ENCODE data around the gene MITF. TPM values are rescaled to one million over a fixed set of nuclear protein-coding genes. Genes with fewer than 3 reads are reported as not detected.

MITF gene
- total RNA-seq, 1 experiment from 2014 or later, result 40.3 TPM

DNA sequence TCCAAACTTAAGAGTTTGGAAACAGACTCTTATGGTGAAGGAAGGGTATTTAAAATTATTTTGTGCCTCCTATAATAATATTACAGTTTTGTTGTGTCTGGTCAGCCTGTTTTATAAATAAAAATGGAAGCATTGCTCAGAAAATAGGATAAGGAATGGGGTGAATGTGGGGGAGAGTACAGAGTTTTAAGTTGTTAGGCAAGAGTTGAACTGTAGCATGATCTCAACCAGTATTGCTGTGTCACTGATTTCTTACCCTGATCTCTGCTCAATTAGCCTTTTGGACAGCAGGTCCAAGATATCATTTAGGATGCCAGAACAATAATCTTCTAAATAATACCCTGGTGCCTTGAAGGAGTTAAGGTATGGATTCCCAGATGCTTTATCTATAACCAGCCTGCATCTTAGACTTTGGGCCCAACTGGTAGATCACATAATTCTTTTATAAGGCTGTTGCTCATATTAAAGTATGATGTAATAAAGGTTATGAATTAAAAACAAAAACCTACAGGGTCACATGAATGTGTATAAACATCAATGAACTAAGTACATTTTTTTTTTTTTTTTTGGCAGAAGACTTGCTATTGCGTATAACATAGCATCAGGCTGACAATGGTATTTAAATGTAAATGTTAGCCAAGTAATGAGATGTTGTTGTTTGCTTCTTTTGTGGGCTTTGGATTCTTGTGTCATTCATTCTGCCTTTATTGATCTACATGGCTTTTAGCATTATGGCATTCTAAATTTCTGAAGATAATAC lies 70.0 kb downstream of the MITF start:
- BruUV-seq (replicated peaks), result no TSS peak
- Mint-ChIP-seq H3K27me3 (ENCODE audit: unreplicated experiment) (no peaks in the 10 kb centered on the region), H3K4me1 (ENCODE audit: low read depth, unreplicated experiment) (peaks cover 11% of the 10 kb centered on the region), H3K36me3 (ENCODE audit: insufficient read depth, unreplicated experiment) (no peaks in the 10 kb centered on the region), H3K27ac (ENCODE audit: unreplicated experiment) (no peak overlapping the region), H3K9me3 (ENCODE audit: low read depth, unreplicated experiment) (no peaks in the 10 kb centered on the region), H3K4me3 (ENCODE audit: low read depth, unreplicated experiment) (no peak overlapping the region)
- CTCF ChIA-PET, result interaction anchor here (0.6 kb wide), 1 partner anchor 67 kb away, joined by 4 read pairs; no protein-coding TSS in a partner anchor
- DNase-seq, result no peak
- TF ChIP-seq, protein P1, sequence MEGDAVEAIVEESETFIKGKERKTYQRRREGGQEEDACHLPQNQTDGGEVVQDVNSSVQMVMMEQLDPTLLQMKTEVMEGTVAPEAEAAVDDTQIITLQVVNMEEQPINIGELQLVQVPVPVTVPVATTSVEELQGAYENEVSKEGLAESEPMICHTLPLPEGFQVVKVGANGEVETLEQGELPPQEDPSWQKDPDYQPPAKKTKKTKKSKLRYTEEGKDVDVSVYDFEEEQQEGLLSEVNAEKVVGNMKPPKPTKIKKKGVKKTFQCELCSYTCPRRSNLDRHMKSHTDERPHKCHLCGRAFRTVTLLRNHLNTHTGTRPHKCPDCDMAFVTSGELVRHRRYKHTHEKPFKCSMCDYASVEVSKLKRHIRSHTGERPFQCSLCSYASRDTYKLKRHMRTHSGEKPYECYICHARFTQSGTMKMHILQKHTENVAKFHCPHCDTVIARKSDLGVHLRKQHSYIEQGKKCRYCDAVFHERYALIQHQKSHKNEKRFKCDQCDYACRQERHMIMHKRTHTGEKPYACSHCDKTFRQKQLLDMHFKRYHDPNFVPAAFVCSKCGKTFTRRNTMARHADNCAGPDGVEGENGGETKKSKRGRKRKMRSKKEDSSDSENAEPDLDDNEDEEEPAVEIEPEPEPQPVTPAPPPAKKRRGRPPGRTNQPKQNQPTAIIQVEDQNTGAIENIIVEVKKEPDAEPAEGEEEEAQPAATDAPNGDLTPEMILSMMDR (IDR thresholded peaks at IDR 0.05; ENCODE audit: unreplicated experiment), result no peak
- intact Hi-C loops (cut with micrococcal nuclease; ENCODE audit: unreplicated experiment), result no loop called here

- intact Hi-C loops (cut with micrococcal nuclease; ENCODE audit: unreplicated experiment), result no loop called here
- BruUV-seq (replicated peaks), result no TSS peak
- no peaks in the 10 kb centered on the region for H3K36me3 Mint-ChIP-seq (ENCODE audit: insufficient read depth, unreplicated experiment)
- no peaks in the 10 kb centered on the region for H3K27me3 Mint-ChIP-seq (ENCODE audit: unreplicated experiment)
- TF ChIP-seq, protein P1 (IDR thresholded peaks at IDR 0.05; ENCODE audit: unreplicated experiment), result no peak
- H3K9me3 Mint-ChIP-seq (ENCODE audit: low read depth, unreplicated experiment), result no peaks in the 10 kb centered on the region
- CTCF ChIA-PET, result interaction anchor here (0.6 to 0.9 kb wide), 2 partner anchors 44 to 909 kb away, joined by 5 to 7 read pairs; no protein-coding TSS in a partner anchor
- no peak overlapping the region for H3K27ac Mint-ChIP-seq (ENCODE audit: unreplicated experiment)
- no peak for DNase-seq
- H3K4me3 Mint-ChIP-seq (ENCODE audit: low read depth, unreplicated experiment), result no peak overlapping the region
- peaks cover 11% of the 10 kb centered on the region for H3K4me1 Mint-ChIP-seq (ENCODE audit: low read depth, unreplicated experiment)
Observed at GRCh38 chr3:69811452-69812401, 72.5 kb downstream of the MITF start.

DNA sequence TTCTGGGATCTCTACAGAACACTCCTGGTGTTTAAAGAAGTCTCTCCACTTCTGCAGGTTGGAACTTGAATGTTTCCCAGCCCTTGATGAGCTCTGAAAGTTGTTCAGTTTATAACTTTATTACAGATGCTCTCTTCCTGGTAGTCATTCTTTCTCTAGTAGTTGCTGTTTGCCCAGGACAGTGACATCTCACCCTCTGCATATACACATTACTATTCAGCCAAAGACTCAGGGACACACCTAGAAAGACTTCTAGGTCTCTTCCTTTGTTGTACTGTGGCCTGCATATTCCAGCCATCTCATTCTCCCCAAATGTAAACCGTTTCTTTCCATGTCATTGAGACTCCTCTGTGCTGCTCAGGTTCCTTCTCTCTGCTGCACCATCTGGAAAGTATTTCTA lies 76.7 kb downstream of the MITF start:
- no peak overlapping the region for H3K27ac Mint-ChIP-seq (ENCODE audit: unreplicated experiment)
- no TSS peak for BruUV-seq (replicated peaks)
- TF ChIP-seq, protein P1 (IDR thresholded peaks at IDR 0.05; ENCODE audit: unreplicated experiment), result no peak
- DNase-seq, result no peak
- H3K4me3 Mint-ChIP-seq (ENCODE audit: low read depth, unreplicated experiment), result no peak overlapping the region
- no peaks in the 10 kb centered on the region for H3K27me3 Mint-ChIP-seq (ENCODE audit: unreplicated experiment)
- intact Hi-C loops (cut with micrococcal nuclease; ENCODE audit: unreplicated experiment), result no loop called here
- no peaks in the 10 kb centered on the region for H3K9me3 Mint-ChIP-seq (ENCODE audit: low read depth, unreplicated experiment)
- CTCF ChIA-PET, result no interaction called here
- H3K36me3 Mint-ChIP-seq (ENCODE audit: insufficient read depth, unreplicated experiment), result no peaks in the 10 kb centered on the region
- H3K4me1 Mint-ChIP-seq (ENCODE audit: low read depth, unreplicated experiment), result peaks cover 11% of the 10 kb centered on the region

DNA sequence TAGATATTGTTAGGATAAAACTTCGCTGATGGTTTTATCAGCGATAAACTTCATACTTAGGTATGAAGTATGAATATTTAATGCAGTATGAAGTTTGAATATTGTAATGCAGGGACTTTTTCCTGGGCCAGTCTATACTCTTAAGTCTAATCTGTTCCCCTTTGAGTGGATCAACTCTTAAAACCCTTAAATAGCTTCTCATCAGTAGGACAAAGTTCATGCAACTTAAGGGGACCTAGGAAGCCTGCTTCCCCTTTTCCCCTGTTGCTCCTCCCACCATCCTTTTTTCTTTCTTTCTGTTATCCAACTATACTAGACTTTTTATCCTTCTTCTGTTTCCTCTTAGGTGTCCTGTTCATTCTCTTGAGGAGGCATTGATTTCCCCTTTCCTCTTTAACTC lies 78.7 kb downstream of the MITF start:
- BruUV-seq (replicated peaks), result no TSS peak
- TF ChIP-seq, protein P1 (IDR thresholded peaks at IDR 0.05; ENCODE audit: unreplicated experiment), result no peak
- H3K27me3 Mint-ChIP-seq (ENCODE audit: unreplicated experiment), result no peaks in the 10 kb centered on the region
- no peaks in the 10 kb centered on the region for H3K9me3 Mint-ChIP-seq (ENCODE audit: low read depth, unreplicated experiment)
- H3K36me3 Mint-ChIP-seq (ENCODE audit: insufficient read depth, unreplicated experiment), result no peaks in the 10 kb centered on the region
- H3K4me1 Mint-ChIP-seq (ENCODE audit: low read depth, unreplicated experiment), result no peaks in the 10 kb centered on the region
- H3K27ac Mint-ChIP-seq (ENCODE audit: unreplicated experiment), result no peak overlapping the region
- DNase-seq, result no peak
- CTCF ChIA-PET, result no interaction called here
- no peak overlapping the region for H3K4me3 Mint-ChIP-seq (ENCODE audit: low read depth, unreplicated experiment)
- intact Hi-C loops (cut with micrococcal nuclease; ENCODE audit: unreplicated experiment), result no loop called here

Data from Calu3 (cell line).